GM21723 (cell line): ENCODE data around the gene LTV1.

ENCODE experiments used
- ATAC-seq: cut with Tn5 transposase; IDR thresholded peaks from one replicate; pipeline ENCODE4 v1.9.1; 2021; ENCODE audit warnings: mild to moderate bottlenecking, moderate library complexity; ENCODE audit not compliant: unreplicated experiment

Gene LTV1

GRCh38 chr6:143882401-143882930, 39.3 kb downstream of the LTV1 start:
- ATAC-seq: no peak

- ATAC-seq: no peak
Observed at GRCh38 chr6:143884216-143884900, 41.2 kb downstream of the LTV1 start.

GRCh38 chr6:143885116-143885515, 42.0 kb downstream of the LTV1 start:
- no peak for ATAC-seq

- no peak for ATAC-seq
Observed at GRCh38 chr6:143894655-143895054, 51.5 kb downstream of the LTV1 start.

- ATAC-seq: no peak
Observed at GRCh38 chr6:143896126-143896860, 53.2 kb downstream of the LTV1 start.

- ATAC-seq: no peak
Observed at GRCh38 chr6:143900358-143900757, 57.2 kb downstream of the LTV1 start.

GRCh38 chr6:143901885-143902750, 59.0 kb downstream of the LTV1 start:
- ATAC-seq: peak; percentile 97

GRCh38 chr6:143902827-143903226, 59.7 kb downstream of the LTV1 start:
- ATAC-seq: no peak

- ATAC-seq: no peak
Observed at GRCh38 chr6:143911028-143911427, 67.9 kb downstream of the LTV1 start.

GRCh38 chr6:143912671-143913070, 69.5 kb downstream of the LTV1 start:
- ATAC-seq: no peak
